ENCODE results near the gene VWA5B1. TPM values are rescaled to one million over a fixed set of nuclear protein-coding genes. Genes with fewer than 3 reads are reported as not detected.

The VWA5B1 gene
- total RNA-seq, 3 donors from 2014 or later, result 0.16 to 2.1 (median 0.80) TPM

- intact Hi-C loops (cut with DNase I, micrococcal nuclease), result no loop called here
- no peak for DNase-seq
- no peak overlapping the region for H3K4me3 ChIP-seq
- no peak for TF ChIP-seq CTCF (IDR thresholded peaks at IDR 0.05)
- H3K4me1 ChIP-seq (ENCODE audit: low read depth), result no peaks in the 10 kb centered on the region
- no peaks in the 10 kb centered on the region for H3K9me3 ChIP-seq
- no peak for ATAC-seq
- no peaks in the 10 kb centered on the region for H3K36me3 ChIP-seq (ENCODE audit: low read depth)
Observed at GRCh38 chr1:20351911-20352701, 61.4 kb downstream of the VWA5B1 start.

GRCh38 chr1:20353836-20354235 is 63.2 kb downstream of the VWA5B1 start:
- no peaks in the 10 kb centered on the region for H3K36me3 ChIP-seq (ENCODE audit: low read depth)
- DNase-seq (no peak), ATAC-seq (no peak)
- intact Hi-C loops (cut with DNase I, micrococcal nuclease), result no loop called here
- H3K4me1 ChIP-seq (ENCODE audit: low read depth), result peaks cover 5% of the 10 kb centered on the region
- no peak overlapping the region for H3K4me3 ChIP-seq
- TF ChIP-seq CTCF (IDR thresholded peaks at IDR 0.05), result no peak
- no peaks in the 10 kb centered on the region for H3K9me3 ChIP-seq

GRCh38 chr1:20354610-20355009 is 63.9 kb downstream of the VWA5B1 start:
- intact Hi-C loops (cut with DNase I, micrococcal nuclease), result no loop called here
- DNase-seq (no peak), ATAC-seq (no peak)
- Histone ChIP-seq H3K4me3 (no peak overlapping the region), H3K36me3 (ENCODE audit: low read depth) (no peaks in the 10 kb centered on the region), H3K9me3 (no peaks in the 10 kb centered on the region), H3K4me1 (ENCODE audit: low read depth) (peaks cover 5% of the 10 kb centered on the region)
- TF ChIP-seq CTCF (IDR thresholded peaks at IDR 0.05), result no peak

- intact Hi-C loops (cut with DNase I, micrococcal nuclease), result no loop called here
- peaks cover 5% of the 10 kb centered on the region for H3K4me1 ChIP-seq (ENCODE audit: low read depth)
- no peaks in the 10 kb centered on the region for H3K36me3 ChIP-seq (ENCODE audit: low read depth)
- H3K4me3 ChIP-seq, result no peak overlapping the region
- H3K9me3 ChIP-seq, result no peaks in the 10 kb centered on the region
- TF ChIP-seq CTCF (IDR thresholded peaks at IDR 0.05), result no peak
- ATAC-seq, result no peak
- DNase-seq, result no peak
Observed at GRCh38 chr1:20355101-20355827, 64.6 kb downstream of the VWA5B1 start.

GRCh38 chr1:20355828-20356735 is 65.4 kb downstream of the VWA5B1 start:
- DNase-seq, result peak in 1 of 3 donors; percentile 52
- intact Hi-C loops (cut with DNase I, micrococcal nuclease), result no loop called here
- Histone ChIP-seq H3K9me3 (no peaks in the 10 kb centered on the region), H3K36me3 (ENCODE audit: low read depth) (no peaks in the 10 kb centered on the region), H3K4me1 (ENCODE audit: low read depth) (peaks cover 5% of the 10 kb centered on the region), H3K4me3 (no peak overlapping the region)
- no peak for ATAC-seq
- TF ChIP-seq CTCF (IDR thresholded peaks at IDR 0.05), result no peak

All from mucosa of descending colon (tissue), 3 donors.